Testis (tissue), 2 donors: ENCODE results near the gene NDUFA12.

Experiments
- POLR2A ChIP-seq: fragments of 450-650 bp; IDR thresholded peaks from one replicate; pipeline ENCODE4 v1.6.1; 2017; ENCODE audit warnings: antibody characterized with exemption, mild to moderate bottlenecking, moderate library complexity
- TF ChIP-seq, protein P1 (sequence below), 3 experiments: fragments of 450-650 bp in 2 of 3; fragments of 200-600 bp in 1 of 3; sonication (generic) in 1 of 3; IDR thresholded peaks; one replicate each; pipeline ENCODE4 v1.5.1; 2016 to 2019; ENCODE audit warnings: antibody characterized with exemption in 3 of 3, mild to moderate bottlenecking in 2 of 3, moderate library complexity in 1 of 3

DNA sequence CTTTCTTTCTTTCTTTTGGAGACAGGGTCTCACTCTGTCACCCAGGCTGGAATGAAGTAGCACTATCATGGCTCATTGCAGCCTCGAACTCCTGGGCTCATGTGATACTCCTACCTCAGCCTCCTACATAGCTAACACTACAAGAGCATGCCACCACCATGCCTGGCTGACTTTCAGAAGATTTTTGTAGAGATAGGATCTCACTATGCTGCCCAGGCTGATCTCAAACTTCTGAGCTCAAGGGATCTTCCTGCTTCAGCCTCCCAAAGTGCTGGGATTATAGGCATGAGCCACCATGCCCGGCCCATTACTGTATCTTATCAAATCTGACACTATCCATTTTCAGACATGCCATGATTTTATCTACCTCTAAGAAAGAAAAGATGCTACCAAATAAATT, 31.6 kb downstream of the NDUFA12 start:
- TF ChIP-seq, protein P1, sequence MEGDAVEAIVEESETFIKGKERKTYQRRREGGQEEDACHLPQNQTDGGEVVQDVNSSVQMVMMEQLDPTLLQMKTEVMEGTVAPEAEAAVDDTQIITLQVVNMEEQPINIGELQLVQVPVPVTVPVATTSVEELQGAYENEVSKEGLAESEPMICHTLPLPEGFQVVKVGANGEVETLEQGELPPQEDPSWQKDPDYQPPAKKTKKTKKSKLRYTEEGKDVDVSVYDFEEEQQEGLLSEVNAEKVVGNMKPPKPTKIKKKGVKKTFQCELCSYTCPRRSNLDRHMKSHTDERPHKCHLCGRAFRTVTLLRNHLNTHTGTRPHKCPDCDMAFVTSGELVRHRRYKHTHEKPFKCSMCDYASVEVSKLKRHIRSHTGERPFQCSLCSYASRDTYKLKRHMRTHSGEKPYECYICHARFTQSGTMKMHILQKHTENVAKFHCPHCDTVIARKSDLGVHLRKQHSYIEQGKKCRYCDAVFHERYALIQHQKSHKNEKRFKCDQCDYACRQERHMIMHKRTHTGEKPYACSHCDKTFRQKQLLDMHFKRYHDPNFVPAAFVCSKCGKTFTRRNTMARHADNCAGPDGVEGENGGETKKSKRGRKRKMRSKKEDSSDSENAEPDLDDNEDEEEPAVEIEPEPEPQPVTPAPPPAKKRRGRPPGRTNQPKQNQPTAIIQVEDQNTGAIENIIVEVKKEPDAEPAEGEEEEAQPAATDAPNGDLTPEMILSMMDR (IDR thresholded peaks at IDR 0.05): no peak
- no peak for TF ChIP-seq POLR2A
